ENCODE data around the gene HKDC1. TPM values are rescaled to one million over a fixed set of nuclear protein-coding genes. Genes with fewer than 3 reads are reported as not detected.

Gene HKDC1
- polyA plus RNA-seq, 1 donor from 2014 or later = 0.07 TPM

DNA sequence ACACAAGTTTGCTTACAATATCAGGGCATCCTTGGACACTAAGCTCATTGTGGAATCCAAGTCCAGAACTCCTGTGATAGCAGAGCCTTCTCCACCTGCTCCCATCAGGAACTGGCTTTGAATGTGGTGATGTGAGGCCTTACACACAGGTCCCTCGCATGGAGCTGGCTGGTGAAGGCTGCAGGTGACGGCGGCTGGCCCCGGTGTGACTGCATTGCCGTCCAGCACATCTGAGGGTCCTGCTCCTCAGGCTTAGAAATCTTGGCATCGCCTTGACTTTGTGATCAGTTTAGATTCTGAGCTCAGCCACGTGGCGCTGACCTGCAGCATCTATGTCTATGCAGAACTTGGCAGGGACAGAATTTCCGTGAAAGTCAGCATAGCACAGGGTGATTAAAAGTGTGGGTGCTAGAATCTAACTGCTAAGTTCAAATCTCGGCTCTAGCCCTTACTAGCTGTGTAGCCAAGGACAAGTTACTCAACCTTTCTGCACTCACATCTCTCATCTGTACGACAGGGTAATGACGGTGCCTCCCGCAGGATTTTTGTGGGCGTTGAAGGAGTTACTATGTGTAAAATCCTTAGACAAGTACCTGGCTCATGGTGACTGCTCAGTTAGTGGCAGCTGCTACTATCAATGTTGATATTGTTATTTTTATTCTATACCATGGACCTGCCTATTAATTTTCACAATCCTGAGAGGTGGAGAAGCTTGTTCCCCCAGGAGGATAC is 26.6 kb downstream of the HKDC1 start:
- H3K79me2 ChIP-seq (replicated peaks; ENCODE audit: insufficient read depth, low read length) = no peaks in the 10 kb centered on the region
- H2AFZ ChIP-seq (ENCODE audit: low read depth, low read length) = no peak overlapping the region

DNA sequence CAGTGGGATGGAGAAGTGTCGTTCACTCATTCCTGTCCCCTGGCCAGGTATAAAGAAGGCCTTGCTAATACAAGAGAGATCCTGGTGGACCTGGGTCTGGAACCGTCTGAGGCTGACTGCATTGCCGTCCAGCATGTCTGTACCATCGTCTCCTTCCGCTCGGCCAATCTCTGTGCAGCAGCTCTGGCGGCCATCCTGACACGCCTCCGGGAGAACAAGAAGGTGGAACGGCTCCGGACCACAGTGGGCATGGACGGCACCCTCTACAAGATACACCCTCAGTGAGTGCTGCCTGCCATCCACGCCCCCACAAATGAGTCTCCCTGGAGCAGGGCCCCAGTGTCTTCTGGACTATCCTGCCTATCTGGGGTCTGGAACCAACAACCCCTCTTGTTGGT is 27.2 kb downstream of the HKDC1 start:
- Histone ChIP-seq H4K20me1 (ENCODE audit: insufficient read depth) (no peaks in the 10 kb centered on the region), H3K79me2 (replicated peaks; ENCODE audit: insufficient read depth, low read length) (no peaks in the 10 kb centered on the region), H3K27ac (ENCODE audit: low read length) (no peak overlapping the region), H3K9me3 (ENCODE audit: low read length) (no peaks in the 10 kb centered on the region), H3K9me2 (ENCODE audit: insufficient read depth, low read length) (no peaks in the 10 kb centered on the region), H3K4me3 (ENCODE audit: low read length) (no peak overlapping the region), H2AFZ (ENCODE audit: low read depth, low read length) (no peak overlapping the region), H3F3A (ENCODE audit: insufficient read depth, low read length, poor library complexity, severe bottlenecking) (no peaks in the 10 kb centered on the region), H3K9ac (ENCODE audit: low read length) (no peak overlapping the region), H3K27me3 (ENCODE audit: insufficient read depth, low read depth, low read length) (no peaks in the 10 kb centered on the region), H3K4me2 (ENCODE audit: low read length) (no peak overlapping the region), H3K36me3 (ENCODE audit: insufficient read depth, low read length) (no peaks in the 10 kb centered on the region)
- TF ChIP-seq RAD21 (conservative IDR thresholded peaks at IDR 0.05) = no peak
- TF ChIP-seq SMC3 (conservative IDR thresholded peaks at IDR 0.05; ENCODE audit: poor library complexity) = no peak
- TF ChIP-seq MXI1 (conservative IDR thresholded peaks at IDR 0.05; ENCODE audit: poor library complexity, severe bottlenecking) = no peak
- no peak for TF ChIP-seq POLR2AphosphoS5 (IDR thresholded peaks at IDR 0.05)
- TF ChIP-seq, protein P1, sequence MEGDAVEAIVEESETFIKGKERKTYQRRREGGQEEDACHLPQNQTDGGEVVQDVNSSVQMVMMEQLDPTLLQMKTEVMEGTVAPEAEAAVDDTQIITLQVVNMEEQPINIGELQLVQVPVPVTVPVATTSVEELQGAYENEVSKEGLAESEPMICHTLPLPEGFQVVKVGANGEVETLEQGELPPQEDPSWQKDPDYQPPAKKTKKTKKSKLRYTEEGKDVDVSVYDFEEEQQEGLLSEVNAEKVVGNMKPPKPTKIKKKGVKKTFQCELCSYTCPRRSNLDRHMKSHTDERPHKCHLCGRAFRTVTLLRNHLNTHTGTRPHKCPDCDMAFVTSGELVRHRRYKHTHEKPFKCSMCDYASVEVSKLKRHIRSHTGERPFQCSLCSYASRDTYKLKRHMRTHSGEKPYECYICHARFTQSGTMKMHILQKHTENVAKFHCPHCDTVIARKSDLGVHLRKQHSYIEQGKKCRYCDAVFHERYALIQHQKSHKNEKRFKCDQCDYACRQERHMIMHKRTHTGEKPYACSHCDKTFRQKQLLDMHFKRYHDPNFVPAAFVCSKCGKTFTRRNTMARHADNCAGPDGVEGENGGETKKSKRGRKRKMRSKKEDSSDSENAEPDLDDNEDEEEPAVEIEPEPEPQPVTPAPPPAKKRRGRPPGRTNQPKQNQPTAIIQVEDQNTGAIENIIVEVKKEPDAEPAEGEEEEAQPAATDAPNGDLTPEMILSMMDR (IDR thresholded peaks at IDR 0.05; ENCODE audit: poor library complexity, severe bottlenecking) = no peak
- TF ChIP-seq, protein P2, sequence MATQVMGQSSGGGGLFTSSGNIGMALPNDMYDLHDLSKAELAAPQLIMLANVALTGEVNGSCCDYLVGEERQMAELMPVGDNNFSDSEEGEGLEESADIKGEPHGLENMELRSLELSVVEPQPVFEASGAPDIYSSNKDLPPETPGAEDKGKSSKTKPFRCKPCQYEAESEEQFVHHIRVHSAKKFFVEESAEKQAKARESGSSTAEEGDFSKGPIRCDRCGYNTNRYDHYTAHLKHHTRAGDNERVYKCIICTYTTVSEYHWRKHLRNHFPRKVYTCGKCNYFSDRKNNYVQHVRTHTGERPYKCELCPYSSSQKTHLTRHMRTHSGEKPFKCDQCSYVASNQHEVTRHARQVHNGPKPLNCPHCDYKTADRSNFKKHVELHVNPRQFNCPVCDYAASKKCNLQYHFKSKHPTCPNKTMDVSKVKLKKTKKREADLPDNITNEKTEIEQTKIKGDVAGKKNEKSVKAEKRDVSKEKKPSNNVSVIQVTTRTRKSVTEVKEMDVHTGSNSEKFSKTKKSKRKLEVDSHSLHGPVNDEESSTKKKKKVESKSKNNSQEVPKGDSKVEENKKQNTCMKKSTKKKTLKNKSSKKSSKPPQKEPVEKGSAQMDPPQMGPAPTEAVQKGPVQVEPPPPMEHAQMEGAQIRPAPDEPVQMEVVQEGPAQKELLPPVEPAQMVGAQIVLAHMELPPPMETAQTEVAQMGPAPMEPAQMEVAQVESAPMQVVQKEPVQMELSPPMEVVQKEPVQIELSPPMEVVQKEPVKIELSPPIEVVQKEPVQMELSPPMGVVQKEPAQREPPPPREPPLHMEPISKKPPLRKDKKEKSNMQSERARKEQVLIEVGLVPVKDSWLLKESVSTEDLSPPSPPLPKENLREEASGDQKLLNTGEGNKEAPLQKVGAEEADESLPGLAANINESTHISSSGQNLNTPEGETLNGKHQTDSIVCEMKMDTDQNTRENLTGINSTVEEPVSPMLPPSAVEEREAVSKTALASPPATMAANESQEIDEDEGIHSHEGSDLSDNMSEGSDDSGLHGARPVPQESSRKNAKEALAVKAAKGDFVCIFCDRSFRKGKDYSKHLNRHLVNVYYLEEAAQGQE (IDR thresholded peaks at IDR 0.05; ENCODE audit: borderline replicate concordance) = no peak
- TF ChIP-seq EZH2 (IDR thresholded peaks at IDR 0.05; ENCODE audit: borderline replicate concordance, insufficient read depth, low read length, poor library complexity, severe bottlenecking) = no peak
- TF ChIP-seq EP300 (conservative IDR thresholded peaks at IDR 0.05; ENCODE audit: poor library complexity, severe bottlenecking) = no peak
- no peak for TF ChIP-seq TAF1 (IDR thresholded peaks at IDR 0.05; ENCODE audit: low read depth)

More for the DNA sequence above, 26.6 kb downstream of the HKDC1 start:
- Histone ChIP-seq H3K4me3 (ENCODE audit: low read length) (no peak overlapping the region), H3K9ac (ENCODE audit: low read length) (no peak overlapping the region), H3K36me3 (ENCODE audit: insufficient read depth, low read length) (no peaks in the 10 kb centered on the region), H3K9me3 (ENCODE audit: low read length) (no peaks in the 10 kb centered on the region), H4K20me1 (ENCODE audit: insufficient read depth) (no peaks in the 10 kb centered on the region), H3K9me2 (ENCODE audit: insufficient read depth, low read length) (no peaks in the 10 kb centered on the region), H3F3A (ENCODE audit: insufficient read depth, low read length, poor library complexity, severe bottlenecking) (no peaks in the 10 kb centered on the region), H3K27me3 (ENCODE audit: insufficient read depth, low read depth, low read length) (no peaks in the 10 kb centered on the region), H3K4me2 (ENCODE audit: low read length) (no peak overlapping the region), H3K27ac (ENCODE audit: low read length) (no peak overlapping the region)
- TF ChIP-seq, protein P2 (IDR thresholded peaks at IDR 0.05; ENCODE audit: borderline replicate concordance) = no peak
- TF ChIP-seq RAD21 (conservative IDR thresholded peaks at IDR 0.05) (no peak), TAF1 (IDR thresholded peaks at IDR 0.05; ENCODE audit: low read depth) (no peak), MXI1 (conservative IDR thresholded peaks at IDR 0.05; ENCODE audit: poor library complexity, severe bottlenecking) (no peak), SMC3 (conservative IDR thresholded peaks at IDR 0.05; ENCODE audit: poor library complexity) (no peak), EP300 (conservative IDR thresholded peaks at IDR 0.05; ENCODE audit: poor library complexity, severe bottlenecking) (no peak), POLR2AphosphoS5 (IDR thresholded peaks at IDR 0.05) (no peak), EZH2 (IDR thresholded peaks at IDR 0.05; ENCODE audit: borderline replicate concordance, insufficient read depth, low read length, poor library complexity, severe bottlenecking) (no peak)
- TF ChIP-seq, protein P1 (IDR thresholded peaks at IDR 0.05; ENCODE audit: poor library complexity, severe bottlenecking) = no peak
